Vagina (tissue), 2 donors: ENCODE measurements around the gene BCAS3.

Experiments used
- POLR2A ChIP-seq, 2 donors: fragments of 450-650 bp; IDR thresholded peaks; one replicate each; pipeline ENCODE4 v1.6.1; 2017; ENCODE audit warnings: antibody characterized with exemption in 2 of 2, mild to moderate bottlenecking in 2 of 2, moderate library complexity in 2 of 2
- TF ChIP-seq, protein P1 (sequence below), 3 experiments: fragments of 450-650 bp in 2 of 3; fragments of 200-600 bp in 1 of 3; sonication (generic) in 1 of 3; IDR thresholded peaks; one replicate each; pipeline ENCODE4 v1.5.1; 2017 to 2019; ENCODE audit warnings: antibody characterized with exemption in 3 of 3, mild to moderate bottlenecking in 2 of 3, moderate library complexity in 2 of 3

DNA sequence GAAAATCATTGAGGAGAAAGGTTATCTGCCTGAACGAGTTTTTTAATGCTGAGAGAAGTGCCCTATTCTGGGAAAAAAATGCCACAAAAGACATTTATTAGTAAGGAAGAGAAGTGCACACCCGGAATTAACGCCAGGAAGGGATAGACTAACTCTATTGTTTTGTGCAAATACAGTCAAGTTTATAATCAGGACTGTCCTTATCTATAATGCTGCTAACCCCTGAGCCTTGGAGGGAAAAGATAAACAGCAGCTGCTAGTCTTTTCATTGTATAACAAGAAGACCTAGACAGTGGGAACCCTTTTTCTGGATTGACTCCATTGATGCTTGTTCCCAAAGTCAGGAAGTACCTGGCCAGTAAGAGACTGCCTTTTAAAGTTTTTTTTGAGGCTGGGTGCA, 26.5 kb downstream of the BCAS3 start:
- TF ChIP-seq, protein P1, sequence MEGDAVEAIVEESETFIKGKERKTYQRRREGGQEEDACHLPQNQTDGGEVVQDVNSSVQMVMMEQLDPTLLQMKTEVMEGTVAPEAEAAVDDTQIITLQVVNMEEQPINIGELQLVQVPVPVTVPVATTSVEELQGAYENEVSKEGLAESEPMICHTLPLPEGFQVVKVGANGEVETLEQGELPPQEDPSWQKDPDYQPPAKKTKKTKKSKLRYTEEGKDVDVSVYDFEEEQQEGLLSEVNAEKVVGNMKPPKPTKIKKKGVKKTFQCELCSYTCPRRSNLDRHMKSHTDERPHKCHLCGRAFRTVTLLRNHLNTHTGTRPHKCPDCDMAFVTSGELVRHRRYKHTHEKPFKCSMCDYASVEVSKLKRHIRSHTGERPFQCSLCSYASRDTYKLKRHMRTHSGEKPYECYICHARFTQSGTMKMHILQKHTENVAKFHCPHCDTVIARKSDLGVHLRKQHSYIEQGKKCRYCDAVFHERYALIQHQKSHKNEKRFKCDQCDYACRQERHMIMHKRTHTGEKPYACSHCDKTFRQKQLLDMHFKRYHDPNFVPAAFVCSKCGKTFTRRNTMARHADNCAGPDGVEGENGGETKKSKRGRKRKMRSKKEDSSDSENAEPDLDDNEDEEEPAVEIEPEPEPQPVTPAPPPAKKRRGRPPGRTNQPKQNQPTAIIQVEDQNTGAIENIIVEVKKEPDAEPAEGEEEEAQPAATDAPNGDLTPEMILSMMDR (IDR thresholded peaks at IDR 0.05): no peak
- no peak for TF ChIP-seq POLR2A (IDR thresholded peaks at IDR 0.05)
